DOHH2 (cell line): ENCODE data around the gene DDIAS.
"Not testable (repeated sequence)": the region's sequence is repeated elsewhere in the genome, so short reads cannot be mapped to it uniquely, and the experiment has no call there.

ENCODE experiments used
- H3F3A ChIP-seq: fragments of 200-600 bp; sonication (generic), shearing (Covaris generic); 2 replicates; pipeline ENCODE4 v1.6.0; 2016; ENCODE audit warnings: antibody characterized with exemption, mild to moderate bottlenecking; ENCODE audit not compliant: control insufficient read depth, insufficient read depth
- H3K27ac ChIP-seq: fragments of 200-600 bp; sonication (generic); 2 replicates; pipeline ENCODE4 v1.5.1; 2014; ENCODE audit warnings: low read depth, mild to moderate bottlenecking, low read length, moderate library complexity
- H3K27me3 ChIP-seq: fragments of 200-600 bp; sonication (generic); 2 replicates; pipeline ENCODE4 v1.6.1; 2014; ENCODE audit warnings: mild to moderate bottlenecking, low read length, mixed read lengths; ENCODE audit not compliant: control insufficient read depth
- H3K36me3 ChIP-seq: fragments of 200-600 bp; sonication (generic); 2 replicates; pipeline ENCODE4 v1.6.1; 2014; ENCODE audit warnings: mild to moderate bottlenecking, low read length, moderate library complexity, mixed read lengths; ENCODE audit not compliant: control insufficient read depth
- H3K4me1 ChIP-seq: fragments of 200-600 bp; sonication (generic); 2 replicates; pipeline ENCODE4 v1.6.1; 2014; ENCODE audit warnings: mild to moderate bottlenecking, low read length, mixed read lengths; ENCODE audit not compliant: control insufficient read depth
- H3K4me2 ChIP-seq: fragments of 200-600 bp; sonication (generic); 2 replicates; pipeline ENCODE4 v1.6.0; 2014; ENCODE audit warnings: mild to moderate bottlenecking, low read length, moderate library complexity
- H3K4me3 ChIP-seq: fragments of 200-600 bp; sonication (generic); 2 replicates; pipeline ENCODE4 v1.5.1; 2014; ENCODE audit warnings: mild to moderate bottlenecking, low read length, mixed read lengths
- H3K79me2 ChIP-seq: fragments of 200-600 bp; sonication (generic); 2 replicates; pipeline ENCODE4 v1.6.1; 2014; ENCODE audit warnings: mild to moderate bottlenecking, low read length, mixed read lengths; ENCODE audit not compliant: control insufficient read depth
- H3K9me2 ChIP-seq: fragments of 200-600 bp; sonication (generic); replicated peaks from 2 replicates; pipeline ENCODE4 v1.6.1; 2014; ENCODE audit warnings: mild to moderate bottlenecking, low read length, mixed read lengths; ENCODE audit not compliant: control insufficient read depth
- H3K9me3 ChIP-seq: fragments of 200-600 bp; sonication (generic); 2 replicates; pipeline ENCODE4 v1.6.1; 2014; ENCODE audit warnings: antibody characterized with exemption, low read length, mixed read lengths; ENCODE audit not compliant: control insufficient read depth, insufficient read depth
- H4K20me1 ChIP-seq: fragments of 200-600 bp; sonication (generic); 2 replicates; pipeline ENCODE4 v1.6.0; 2014; ENCODE audit warnings: low read depth, mild to moderate bottlenecking, antibody characterized with exemption, low read length, moderate library complexity; ENCODE audit not compliant: control insufficient read depth, insufficient read depth
- CTCF ChIP-seq: fragments of 200-600 bp; sonication (generic); IDR thresholded peaks from one replicate; pipeline ENCODE4 v1.5.1; 2014; ENCODE audit warnings: antibody characterized with exemption, mild to moderate bottlenecking, low read depth, low read length; ENCODE audit not compliant: poor library complexity, severe bottlenecking
- EZH2phosphoT487 ChIP-seq: fragments of 200-600 bp; sonication (generic); IDR thresholded peaks from 2 replicates; pipeline ENCODE4 v1.6.1; 2017; ENCODE audit warnings: borderline replicate concordance, mild to moderate bottlenecking, antibody characterized with exemption, low read length, moderate library complexity, mixed read lengths

DDIAS gene

GRCh38 chr11:82969811-82970210 lies 68.3 kb downstream of the DDIAS start:
- no peak for TF ChIP-seq CTCF
- no peak for TF ChIP-seq EZH2phosphoT487
- peak overlapping the region; percentile 67 for H3K4me2 ChIP-seq
- peaks cover 7% of the 10 kb centered on the region for H3K36me3 ChIP-seq
- H3F3A ChIP-seq, result peaks cover 8% of the 10 kb centered on the region
- H3K9me3 ChIP-seq, result peaks cover 3% of the 10 kb centered on the region; the same call in 1 of the 2 replicates
- H3K4me1 ChIP-seq, result peaks cover 48% of the 10 kb centered on the region
- no peaks in the 10 kb centered on the region for H3K9me2 ChIP-seq
- peak overlapping the region; percentile 76 for H3K27ac ChIP-seq
- peak overlapping the region; percentile 29 for H3K4me3 ChIP-seq
- no peaks in the 10 kb centered on the region for H4K20me1 ChIP-seq
- H3K27me3 ChIP-seq, result no peaks in the 10 kb centered on the region
- H3K79me2 ChIP-seq, result no peaks in the 10 kb centered on the region

- peak overlapping the region; percentile 76 for H3K27ac ChIP-seq
- H3K4me2 ChIP-seq, result peak overlapping the region; percentile 67
- peaks cover 56% of the 10 kb centered on the region for H3K4me1 ChIP-seq
- H3K9me2 ChIP-seq, H3K79me2 ChIP-seq, H3F3A ChIP-seq, H3K9me3 ChIP-seq, H4K20me1 ChIP-seq, H3K36me3 ChIP-seq, H3K27me3 ChIP-seq: not testable (repeated sequence)
- peak overlapping the region; percentile 29 for H3K4me3 ChIP-seq
Observed at GRCh38 chr11:82970507-82971083, 69.1 kb downstream of the DDIAS start.

GRCh38 chr11:82971519-82971946 lies 70.0 kb downstream of the DDIAS start:
- H3K79me2 ChIP-seq, H4K20me1 ChIP-seq, H3K27ac ChIP-seq, H3K36me3 ChIP-seq, H3K9me3 ChIP-seq, H3K4me3 ChIP-seq, H3K4me2 ChIP-seq, H3K9me2 ChIP-seq, H3K27me3 ChIP-seq: not testable (repeated sequence)
- Histone ChIP-seq H3K4me1 (peaks cover 65% of the 10 kb centered on the region), H3F3A (peaks cover 13% of the 10 kb centered on the region)

GRCh38 chr11:82972103-82972502 lies 70.6 kb downstream of the DDIAS start:
- H3K9me3 ChIP-seq, result peaks cover 3% of the 10 kb centered on the region; the same call in 1 of the 2 replicates
- no peak overlapping the region for H3K27ac ChIP-seq
- no peaks in the 10 kb centered on the region for H4K20me1 ChIP-seq
- peaks cover 71% of the 10 kb centered on the region for H3K4me1 ChIP-seq
- H3K79me2 ChIP-seq, result no peaks in the 10 kb centered on the region
- H3K4me2 ChIP-seq, result no peak overlapping the region
- H3K27me3 ChIP-seq, result no peaks in the 10 kb centered on the region
- H3K4me3 ChIP-seq, result no peak overlapping the region
- TF ChIP-seq EZH2phosphoT487 (no peak), CTCF (no peak)
- H3F3A ChIP-seq, result peaks cover 13% of the 10 kb centered on the region
- H3K36me3 ChIP-seq, result peaks cover 8% of the 10 kb centered on the region
- H3K9me2 ChIP-seq, result no peaks in the 10 kb centered on the region
